ENCODE data around the gene NPDC1.

DNA sequence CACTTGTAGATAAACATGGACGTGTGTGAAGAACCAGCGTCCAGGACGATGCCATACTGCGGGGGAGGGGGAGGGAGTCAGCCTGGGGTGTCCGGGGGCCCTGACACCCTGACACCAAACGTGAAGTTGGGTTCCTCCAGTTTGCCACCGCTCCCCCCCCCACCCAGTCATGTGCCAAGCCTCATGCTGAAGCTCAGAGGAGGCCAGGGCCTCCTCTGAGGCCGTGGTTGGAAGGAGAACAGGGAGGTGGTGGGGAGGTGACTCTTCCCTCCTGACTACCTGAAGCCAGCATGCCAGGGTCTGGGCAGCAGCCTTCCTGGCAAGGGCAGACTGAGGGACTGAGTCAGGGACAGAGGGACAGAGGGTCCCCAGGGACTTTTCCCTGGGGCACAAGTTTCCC is 6.3 kb upstream of the NPDC1 start:
- TF ChIP-seq, protein P1, sequence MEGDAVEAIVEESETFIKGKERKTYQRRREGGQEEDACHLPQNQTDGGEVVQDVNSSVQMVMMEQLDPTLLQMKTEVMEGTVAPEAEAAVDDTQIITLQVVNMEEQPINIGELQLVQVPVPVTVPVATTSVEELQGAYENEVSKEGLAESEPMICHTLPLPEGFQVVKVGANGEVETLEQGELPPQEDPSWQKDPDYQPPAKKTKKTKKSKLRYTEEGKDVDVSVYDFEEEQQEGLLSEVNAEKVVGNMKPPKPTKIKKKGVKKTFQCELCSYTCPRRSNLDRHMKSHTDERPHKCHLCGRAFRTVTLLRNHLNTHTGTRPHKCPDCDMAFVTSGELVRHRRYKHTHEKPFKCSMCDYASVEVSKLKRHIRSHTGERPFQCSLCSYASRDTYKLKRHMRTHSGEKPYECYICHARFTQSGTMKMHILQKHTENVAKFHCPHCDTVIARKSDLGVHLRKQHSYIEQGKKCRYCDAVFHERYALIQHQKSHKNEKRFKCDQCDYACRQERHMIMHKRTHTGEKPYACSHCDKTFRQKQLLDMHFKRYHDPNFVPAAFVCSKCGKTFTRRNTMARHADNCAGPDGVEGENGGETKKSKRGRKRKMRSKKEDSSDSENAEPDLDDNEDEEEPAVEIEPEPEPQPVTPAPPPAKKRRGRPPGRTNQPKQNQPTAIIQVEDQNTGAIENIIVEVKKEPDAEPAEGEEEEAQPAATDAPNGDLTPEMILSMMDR (conservative IDR thresholded peaks at IDR 0.05) = no peak
- TF ChIP-seq ZFX (IDR thresholded peaks at IDR 0.05) = no peak

Measured in C4-2B (cell line).